ENCODE measurements around the gene NREP.

Gene NREP

DNA sequence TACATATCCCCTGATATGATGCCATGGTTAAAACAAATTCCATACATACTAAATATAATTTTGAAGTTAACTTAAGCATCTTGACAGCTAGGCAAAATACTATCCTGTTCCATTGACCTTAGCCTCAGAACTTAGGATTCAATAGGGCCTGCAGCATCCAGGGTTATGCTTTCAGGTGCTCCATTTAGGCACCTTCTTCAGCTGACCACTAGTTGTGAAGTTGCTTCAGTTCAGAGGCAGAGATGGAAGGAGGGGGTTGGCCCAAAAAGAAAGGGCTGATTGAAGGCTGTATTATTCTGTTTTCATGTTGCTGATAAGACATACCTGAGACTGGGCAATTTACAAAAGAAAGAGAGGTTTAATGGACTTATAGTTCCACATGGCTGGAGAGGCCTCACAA lies 7.0 kb upstream of the NREP start:
- DNase-seq: no peak

DNA sequence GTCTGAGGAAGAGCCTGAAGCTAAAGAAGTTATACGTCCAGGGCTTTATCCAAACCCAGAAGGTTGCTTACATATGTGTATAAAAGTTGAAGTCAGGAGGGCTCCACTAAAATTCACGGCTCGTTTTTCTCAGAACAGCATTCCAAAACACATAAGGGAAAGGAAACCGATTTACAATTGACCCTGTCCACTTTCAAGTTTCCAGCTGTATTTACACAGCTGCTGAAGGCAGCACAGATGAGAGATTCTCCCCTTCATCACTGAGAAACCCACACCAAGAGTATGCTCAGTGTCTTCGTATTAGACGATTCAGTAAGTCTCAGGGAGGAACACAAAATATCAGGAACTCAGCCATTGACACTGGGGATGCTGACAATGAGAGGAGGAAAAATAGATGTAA lies 5.9 kb upstream of the NREP start:
- DNase-seq: no peak

- no peak for DNase-seq
These were observed 1.3 kb upstream of the NREP start for GRCh38 chr5:111758284-111758628.

GRCh38 chr5:111757355-111758283 lies 625 bp upstream of the NREP start:
- peak; percentile 97 for DNase-seq

DNA sequence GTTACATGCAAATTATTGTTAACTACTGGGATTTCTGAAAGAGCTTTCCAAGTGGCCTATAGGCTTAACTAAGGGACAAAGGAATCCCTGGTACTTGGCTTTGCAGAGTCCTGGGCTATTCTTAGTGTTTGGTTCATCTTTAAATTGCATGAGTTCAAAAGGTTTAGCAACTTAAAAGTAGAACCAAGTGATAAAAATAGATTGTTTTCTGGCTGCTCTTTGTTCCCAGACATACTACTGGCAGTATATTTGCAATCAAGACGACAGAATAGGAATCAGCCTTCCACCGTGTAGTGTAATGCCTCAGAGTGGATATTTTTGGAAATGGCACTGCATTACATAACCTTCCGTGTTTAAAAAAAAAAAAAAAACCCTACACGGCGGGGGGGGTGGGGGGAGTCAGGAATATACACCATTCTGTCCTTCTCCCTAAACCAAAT lies 1.0 kb downstream of the NREP start:
- DNase-seq: no peak

GRCh38 chr5:111755345-111755941 lies 1.6 kb downstream of the NREP start:
- DNase-seq: no peak

DNA sequence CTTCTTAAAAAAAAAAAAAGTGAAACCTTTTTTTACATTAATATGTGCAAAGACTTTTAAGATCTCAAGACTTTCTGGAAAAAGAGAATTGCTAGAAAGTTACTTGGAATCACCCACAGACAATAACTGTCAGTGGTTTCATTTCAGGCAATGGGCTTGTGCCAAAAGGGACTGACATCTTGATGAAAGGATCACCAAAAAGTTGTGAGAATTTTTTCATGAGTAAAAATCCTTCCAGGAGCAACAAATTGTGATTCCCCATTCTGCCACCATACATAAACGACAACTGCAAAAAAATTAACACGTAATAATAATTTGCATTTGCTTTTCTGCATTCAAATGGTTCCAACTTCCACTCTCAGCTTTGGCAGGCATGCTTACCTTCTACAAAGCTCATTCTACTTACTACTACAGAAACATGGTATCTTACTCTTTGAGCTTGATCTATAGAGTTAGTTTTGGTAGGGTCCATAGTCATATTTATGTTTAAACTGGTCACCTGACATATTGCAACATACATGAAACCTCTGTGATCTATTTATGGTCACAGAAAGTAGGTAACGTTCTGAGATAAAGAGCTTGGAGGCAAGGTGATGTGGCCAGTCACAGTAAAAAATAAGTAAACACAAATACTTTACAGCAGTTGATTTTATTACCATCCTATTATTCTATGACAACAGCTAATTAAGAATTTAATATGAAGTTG lies 3.0 kb downstream of the NREP start:
- DNase-seq: no peak

- no peak for DNase-seq
These were observed 4.5 kb downstream of the NREP start for GRCh38 chr5:111752426-111752965.

DNA sequence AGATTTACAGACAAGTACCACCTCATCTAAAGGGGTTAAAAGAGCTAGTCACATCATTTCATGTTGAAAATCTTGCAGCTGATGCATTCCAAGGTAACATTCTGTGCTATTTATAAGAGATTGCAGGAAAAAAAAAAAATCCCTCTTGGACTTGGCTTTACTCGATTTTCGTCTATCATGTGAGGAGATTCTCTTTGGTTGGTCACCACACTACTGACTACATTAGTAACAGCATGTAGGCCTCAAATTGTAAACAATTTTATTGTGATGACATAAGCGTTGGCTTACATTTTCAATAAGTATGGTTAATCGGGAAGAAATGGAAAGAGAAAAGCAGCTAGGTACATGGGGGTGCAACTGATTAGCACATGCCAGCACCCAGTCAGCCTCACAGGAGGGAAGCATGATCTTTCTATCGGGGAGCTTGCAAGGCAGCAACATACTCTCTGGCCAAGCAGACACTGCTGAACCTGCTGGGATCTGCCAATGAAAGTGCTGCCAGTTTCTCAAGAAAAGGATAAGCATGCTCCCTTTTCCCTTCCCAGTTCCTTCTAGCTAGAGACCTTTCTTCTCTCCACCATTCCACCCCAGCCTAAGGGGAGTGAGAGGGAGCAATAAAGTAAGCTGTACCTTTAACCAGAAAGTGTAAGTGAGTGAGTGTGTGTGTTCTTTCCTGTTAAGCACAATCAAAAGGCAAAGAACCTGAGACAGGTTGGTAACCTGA lies 7.5 kb downstream of the NREP start:
- no peak for DNase-seq

GRCh38 chr5:111748304-111748763 lies 8.7 kb downstream of the NREP start:
- no peak for DNase-seq

- no peak for DNase-seq
These were observed 9.7 kb downstream of the NREP start for GRCh38 chr5:111747337-111747736.

DNA sequence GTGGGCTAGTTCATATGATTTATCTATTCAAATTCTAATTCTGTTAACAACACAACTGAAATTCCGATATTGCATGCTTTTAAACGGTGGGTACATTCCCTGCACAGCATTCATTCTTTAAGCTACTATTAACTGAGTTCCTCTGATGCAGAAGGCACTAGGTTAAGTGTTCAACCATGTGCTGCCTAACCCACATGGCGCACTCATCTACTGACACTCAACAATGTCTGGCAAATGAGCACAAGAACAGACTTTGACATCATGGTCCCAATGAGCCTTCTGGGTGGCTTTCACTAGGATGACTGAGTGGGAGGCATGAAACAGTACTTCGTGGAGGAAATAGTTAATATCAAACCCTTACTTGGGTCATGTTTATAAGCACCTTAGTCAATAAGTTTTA lies 10.2 kb downstream of the NREP start:
- DNase-seq: no peak

GRCh38 chr5:111745075-111745739 lies 11.8 kb downstream of the NREP start:
- DNase-seq: no peak

DNA sequence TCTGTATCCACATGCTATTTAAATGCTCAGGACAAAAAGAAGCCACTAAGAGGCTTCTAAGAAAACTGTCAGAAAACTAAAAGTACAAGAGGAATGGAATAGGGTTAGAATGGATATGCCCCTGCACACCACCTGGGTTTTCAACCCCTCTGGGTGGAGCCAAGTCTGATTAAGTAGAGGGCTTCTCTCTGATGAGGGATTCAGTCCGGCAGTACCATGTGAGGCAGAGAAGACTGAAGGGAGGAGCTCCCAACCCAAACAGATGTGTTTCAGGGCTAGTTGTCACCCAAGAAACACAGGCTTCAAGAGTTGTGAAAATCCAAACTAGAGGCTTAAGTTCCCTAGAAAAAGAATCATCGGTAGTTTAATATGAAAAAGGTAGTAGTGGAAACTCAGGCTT lies 12.5 kb downstream of the NREP start:
- DNase-seq: no peak

- no peak for DNase-seq
These were observed 13.0 kb downstream of the NREP start for GRCh38 chr5:111743988-111744387.

DNA sequence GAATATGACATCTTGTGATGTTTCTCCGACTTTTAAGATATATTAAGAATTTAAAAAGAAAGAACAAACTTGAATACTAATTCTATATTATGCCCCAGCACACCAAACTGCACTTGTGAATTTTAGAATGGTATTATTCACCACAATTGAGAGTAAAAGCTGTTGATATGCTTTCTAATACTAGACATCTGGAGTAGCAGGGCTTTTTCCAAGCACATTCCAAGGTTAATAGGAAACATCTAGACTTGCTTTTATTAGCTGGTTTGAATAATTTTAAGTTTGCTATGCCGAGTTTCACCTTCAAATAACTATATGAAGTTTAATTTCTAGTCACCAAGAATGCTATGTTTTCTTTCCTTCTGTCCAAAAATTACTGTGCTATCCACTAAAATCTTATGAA lies 13.5 kb downstream of the NREP start:
- no peak for DNase-seq

DNA sequence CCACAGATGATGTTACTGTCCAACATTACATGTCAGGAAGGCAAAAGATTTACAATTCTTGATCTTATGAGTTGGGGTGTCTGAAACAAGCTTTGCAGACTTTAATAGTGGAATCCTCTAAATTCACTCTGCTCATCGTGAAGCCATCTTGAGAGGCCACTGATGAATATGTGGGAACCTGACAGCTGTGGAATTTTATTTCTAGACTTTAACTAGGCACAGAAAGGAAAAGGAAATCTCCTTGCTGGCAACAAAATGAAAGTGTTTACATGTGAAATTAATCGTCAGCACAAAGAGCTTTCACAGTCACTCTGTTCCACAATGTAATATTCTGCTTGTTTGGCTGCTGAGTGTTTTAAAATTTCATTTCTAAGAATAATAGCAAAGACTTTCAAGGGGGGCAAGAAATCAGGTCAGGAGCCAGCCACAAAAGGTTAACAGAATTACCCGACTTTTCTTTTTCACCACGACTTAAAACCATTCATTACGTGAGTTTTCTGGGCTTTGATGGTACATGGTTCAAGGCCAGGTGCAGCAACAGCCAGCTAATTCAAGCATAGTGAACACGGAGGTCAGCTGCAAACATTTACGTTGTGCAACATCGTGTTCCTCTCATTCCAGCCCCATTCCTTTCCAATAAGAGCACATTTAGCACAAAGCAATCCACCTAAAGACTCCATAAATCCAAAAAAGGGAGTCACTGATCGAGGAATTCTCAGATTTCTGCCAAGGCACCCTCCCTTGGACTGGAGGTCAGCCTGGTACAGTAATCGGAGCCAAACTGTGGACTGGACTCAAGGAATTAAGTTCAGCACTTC lies 14.6 kb downstream of the NREP start:
- DNase-seq: peak; percentile 69

- no peak for DNase-seq
These were observed 15.7 kb downstream of the NREP start for GRCh38 chr5:111741278-111741677.

DNA sequence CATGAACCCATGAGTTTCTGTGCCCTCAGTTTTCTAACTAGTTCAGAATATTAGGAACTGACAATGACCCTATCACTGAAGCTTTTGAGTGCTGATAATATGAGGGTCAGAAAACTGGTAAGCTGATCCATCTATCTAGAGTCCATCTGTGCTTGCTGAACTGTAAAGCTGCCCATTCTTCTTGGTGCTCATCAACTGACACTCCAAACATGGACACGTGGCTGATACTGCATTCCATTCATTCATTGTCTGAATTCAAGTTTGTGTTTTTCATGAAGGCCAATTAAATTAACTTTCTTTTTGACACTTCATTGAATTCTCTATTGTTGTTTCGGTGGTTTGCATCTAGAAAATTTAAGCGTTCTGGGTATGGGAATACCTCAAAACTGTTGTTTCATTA lies 17.6 kb downstream of the NREP start:
- DNase-seq: no peak

DNA sequence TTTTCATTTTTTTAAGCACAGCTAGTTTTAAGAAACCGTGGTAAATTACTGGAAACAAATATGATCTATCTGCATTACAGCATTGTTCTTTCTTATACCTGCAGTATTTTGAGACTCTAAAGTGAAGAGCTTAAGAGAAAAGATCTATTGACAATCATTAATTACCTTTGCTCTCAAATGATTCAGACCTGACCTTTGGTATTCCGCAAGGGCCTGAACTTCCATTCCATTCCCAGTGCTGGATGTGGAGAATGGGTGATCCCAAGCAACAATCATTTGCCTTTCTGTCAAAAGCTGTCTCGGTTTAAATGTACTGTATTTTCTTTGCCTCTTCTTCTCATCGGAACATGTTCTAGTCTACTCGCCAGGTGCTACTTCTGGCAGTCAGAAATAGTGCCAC lies 18.9 kb downstream of the NREP start:
- DNase-seq: no peak

DNA sequence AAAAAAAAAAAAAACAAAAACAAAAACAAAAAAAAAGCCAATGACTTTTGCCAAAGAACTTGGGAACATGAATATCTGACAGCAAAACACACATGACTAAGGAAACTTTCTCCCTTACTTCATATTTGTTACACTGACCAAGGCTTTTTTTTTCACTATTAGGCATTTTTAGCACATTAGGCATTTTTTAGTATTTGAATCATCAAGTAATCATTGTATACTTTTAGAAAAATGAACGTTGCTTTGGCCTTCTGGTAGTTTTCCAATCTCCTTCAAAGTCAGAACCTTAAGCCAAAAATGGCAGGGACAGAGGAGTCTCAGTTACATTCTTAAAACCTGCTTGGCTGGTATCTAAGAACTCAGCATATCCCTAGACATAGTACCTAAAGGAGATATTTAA lies 19.3 kb downstream of the NREP start:
- no peak for DNase-seq

All from right forelimb (tissue), 1 donor.